H9 (cell line): ENCODE measurements around the gene APP. TPM values are rescaled to one million over a fixed set of nuclear protein-coding genes. Genes with fewer than 3 reads are reported as not detected.

Experiments
- DNase-seq: peaks from one replicate; pipeline ENCODE4 v3.0.0-alpha.2; 2017
- H2AFZ ChIP-seq: one replicate; pipeline ENCODE4 v1.6.1; 2013; ENCODE audit warnings: mild to moderate bottlenecking, low read length, control low read depth, moderate library complexity
- H2AK5ac ChIP-seq: 2 replicates; pipeline ENCODE4 v1.6.1; 2013; ENCODE audit warnings: low read length, control low read depth, mixed read lengths; ENCODE audit not compliant: insufficient read length
- H2BK120ac ChIP-seq: one replicate; pipeline ENCODE4 v1.6.1; 2013; ENCODE audit warnings: low read depth, mild to moderate bottlenecking, low read length, control low read depth, inconsistent platforms; ENCODE audit not compliant: poor library complexity, severe bottlenecking
- H2BK12ac ChIP-seq: 2 replicates; pipeline ENCODE4 v1.6.1; 2013; ENCODE audit warnings: low read length, control low read depth, mixed read lengths, low read depth; ENCODE audit not compliant: insufficient read length
- H2BK15ac ChIP-seq: 2 replicates; pipeline ENCODE4 v1.6.1; 2013; ENCODE audit warnings: low read depth, low read length, control low read depth
- H2BK20ac ChIP-seq: one replicate; pipeline ENCODE4 v1.6.1; 2013; ENCODE audit warnings: low read depth, mild to moderate bottlenecking, low read length, control low read depth, inconsistent platforms; ENCODE audit not compliant: poor library complexity, severe bottlenecking
- H2BK5ac ChIP-seq: 2 replicates; pipeline ENCODE4 v1.6.1; 2013; ENCODE audit warnings: low read length, control low read depth, mixed read lengths; ENCODE audit not compliant: insufficient read length
- H3K14ac ChIP-seq: 2 replicates; pipeline ENCODE4 v1.6.1; 2013; ENCODE audit warnings: low read length, control low read depth; ENCODE audit not compliant: insufficient read depth
- H3K18ac ChIP-seq: 2 replicates; pipeline ENCODE4 v1.6.1; 2013; ENCODE audit warnings: low read depth, mild to moderate bottlenecking, mixed read lengths, low read length, control low read depth; ENCODE audit not compliant: insufficient read length
- H3K23ac ChIP-seq: 2 replicates; pipeline ENCODE4 v1.6.1; 2013; ENCODE audit warnings: low read length, control low read depth, mixed read lengths, low read depth; ENCODE audit not compliant: insufficient read length
- H3K23me2 ChIP-seq: 2 replicates; pipeline ENCODE4 v1.6.1; 2013; ENCODE audit warnings: low read depth, mild to moderate bottlenecking, mixed read lengths, low read length, control low read depth; ENCODE audit not compliant: insufficient read length, poor library complexity, severe bottlenecking
- H3K27ac ChIP-seq: 2 replicates; pipeline ENCODE4 v1.5.1; 2013; ENCODE audit warnings: low read length, control low read depth, mixed read lengths, low read depth; ENCODE audit not compliant: insufficient read length
- H3K27me3 ChIP-seq: 2 replicates; pipeline ENCODE4 v1.6.1; 2013; ENCODE audit warnings: low read length, control low read depth, inconsistent platforms; ENCODE audit not compliant: insufficient read depth
- H3K4ac ChIP-seq: 2 replicates; pipeline ENCODE4 v1.6.1; 2013; ENCODE audit warnings: low read depth, mild to moderate bottlenecking, control low read depth, inconsistent platforms, low read length, moderate library complexity
- H3K4me1 ChIP-seq: 2 replicates; pipeline ENCODE4 v1.6.1; 2013; ENCODE audit warnings: low read length, control low read depth, inconsistent platforms; ENCODE audit not compliant: insufficient read depth
- H3K4me2 ChIP-seq: 2 replicates; pipeline ENCODE4 v1.6.1; 2013; ENCODE audit warnings: low read length, control low read depth, mixed read lengths; ENCODE audit not compliant: insufficient read length, insufficient read depth
- H3K56ac ChIP-seq: 2 replicates; pipeline ENCODE4 v1.6.1; 2013; ENCODE audit warnings: low read depth, mild to moderate bottlenecking, mixed read lengths, low read length, control low read depth; ENCODE audit not compliant: insufficient read length
- H3K79me1 ChIP-seq: 2 replicates; pipeline ENCODE4 v1.6.1; 2013; ENCODE audit warnings: low read depth, mild to moderate bottlenecking, moderate library complexity, low read length, control low read depth, inconsistent platforms; ENCODE audit not compliant: insufficient read depth, poor library complexity, severe bottlenecking
- H3K79me2 ChIP-seq: 2 replicates; pipeline ENCODE4 v1.6.1; 2013; ENCODE audit warnings: low read length, control low read depth, inconsistent platforms; ENCODE audit not compliant: insufficient read depth
- H3K9ac ChIP-seq: 2 replicates; pipeline ENCODE4 v1.6.1; 2013; ENCODE audit warnings: low read length, control low read depth, mixed read lengths; ENCODE audit not compliant: insufficient read length; ENCODE audit errors: extremely low read depth
- H3K9me3 ChIP-seq: one replicate; pipeline ENCODE4 v1.6.1; 2013; ENCODE audit warnings: low read depth, low read length, inconsistent platforms; ENCODE audit not compliant: control insufficient read depth
- H3T11ph ChIP-seq: one replicate; pipeline ENCODE4 v1.6.1; 2013; ENCODE audit warnings: mild to moderate bottlenecking, low read length, control low read depth, inconsistent platforms
- H4K20me1 ChIP-seq: one replicate; pipeline ENCODE4 v1.6.1; 2013; ENCODE audit not compliant: control insufficient read depth, insufficient read length, insufficient read depth
- H4K5ac ChIP-seq: 2 replicates; pipeline ENCODE4 v1.6.1; 2013; ENCODE audit warnings: low read depth, mild to moderate bottlenecking, mixed read lengths, low read length, control low read depth; ENCODE audit not compliant: insufficient read length
- H4K8ac ChIP-seq: replicated peaks from 2 replicates; pipeline ENCODE4 v1.6.1; 2013; ENCODE audit warnings: low read length, control low read depth, mixed read lengths, low read depth; ENCODE audit not compliant: insufficient read length
- H4K91ac ChIP-seq: 2 replicates; pipeline ENCODE4 v1.6.1; 2013; ENCODE audit warnings: low read depth, mild to moderate bottlenecking, moderate library complexity, mixed read lengths, low read length, control low read depth; ENCODE audit not compliant: insufficient read length
- H3K27ac Mint-ChIP-seq, 3 experiments: 2 replicates in 2 of 3; 3 replicates in 1 of 3; pipeline ENCODE4 v1.8.0; 2020 to 2021; ENCODE audit warnings: mixed read lengths in 3 of 3, mild to moderate bottlenecking in 1 of 3, moderate library complexity in 1 of 3
- H3K27me3 Mint-ChIP-seq: 2 replicates; pipeline ENCODE4 v1.8.0; 2021; ENCODE audit warnings: low read depth, mild to moderate bottlenecking, moderate library complexity, mixed read lengths
- H3K36me3 Mint-ChIP-seq, 3 experiments: 2 replicates in 2 of 3; 3 replicates in 1 of 3; pipeline ENCODE4 v1.8.0; 2020 to 2021; ENCODE audit warnings: low read depth in 3 of 3, mixed read lengths in 3 of 3; ENCODE audit not compliant: insufficient read depth in 1 of 3
- H3K4me1 Mint-ChIP-seq, 2 experiments: 2 replicates each; pipeline ENCODE4 v1.8.0; 2020; ENCODE audit warnings: mixed read lengths in 2 of 2
- H3K4me3 Mint-ChIP-seq, 2 experiments: 2 replicates in 1 of 2; 3 replicates in 1 of 2; pipeline ENCODE4 v1.8.0; 2020 to 2021; ENCODE audit warnings: mild to moderate bottlenecking in 2 of 2, mixed read lengths in 2 of 2, moderate library complexity in 1 of 2
- H3K9me3 Mint-ChIP-seq, 2 experiments: 2 replicates in 1 of 2; 3 replicates in 1 of 2; pipeline ENCODE4 v1.8.0; 2020; ENCODE audit warnings: mild to moderate bottlenecking in 2 of 2, mixed read lengths in 2 of 2, moderate library complexity in 1 of 2
- CTCF ChIP-seq: fragments of 200-600 bp; sonication (generic); conservative IDR thresholded peaks from 3 replicates; pipeline ENCODE4 v1.8.0; 2021; ENCODE audit warnings: antibody characterized with exemption, mild to moderate bottlenecking
- WGBS: extraction: QIAGEN DNeasy Blood & Tissue Kit; methylation state at CpG from one replicate; pipeline ENCODE4 v1.1.7; 2013; ENCODE audit warnings: missing lambda C conversion rate, low lambda C conversion rate, mixed read lengths; ENCODE audit not compliant: insufficient read length; ENCODE audit errors: extremely low coverage; 5-methylcytosine and 5-hydroxymethylcytosine counted together
- total RNA-seq: library from RNA; stranded (reverse); gene quantifications from 2 replicates; pipeline ENCODE4 v1.2.1, GENCODE V29; 2021

The APP gene
- total RNA-seq, 1 experiment from 2014 or later, result 380 TPM

- Histone ChIP-seq H3K23me2 (no peaks in the 10 kb centered on the region), H3K56ac (no peak overlapping the region), H2AFZ (no peak overlapping the region), H3K79me2 (no peaks in the 10 kb centered on the region), H4K91ac (no peak overlapping the region), H3K14ac (no peak overlapping the region), H2BK120ac (no peak overlapping the region), H3K23ac (no peak overlapping the region), H2BK12ac (no peak overlapping the region), H3K9me3 (no peaks in the 10 kb centered on the region), H4K8ac (no peak overlapping the region), H3K18ac (no peak overlapping the region), H3K79me1 (no peaks in the 10 kb centered on the region), H3K27ac (no peak overlapping the region), H3T11ph (no peak overlapping the region), H3K4me1 (no peaks in the 10 kb centered on the region), H3K27me3 (no peaks in the 10 kb centered on the region), H3K9ac (no peak overlapping the region), H2BK20ac (no peak overlapping the region), H2BK15ac (no peak overlapping the region), H3K4ac (no peak overlapping the region), H3K4me2 (no peak overlapping the region), H4K5ac (no peak overlapping the region), H2AK5ac (no peak overlapping the region), H4K20me1 (no peaks in the 10 kb centered on the region), H2BK5ac (no peak overlapping the region)
- no peak for DNase-seq
- H3K27ac Mint-ChIP-seq, result no peak overlapping the region
- peaks cover 26 to 61% (median 37%) of the 10 kb centered on the region in 3 experiments for H3K36me3 Mint-ChIP-seq
- no peak overlapping the region for H3K4me3 Mint-ChIP-seq
- no peaks in the 10 kb centered on the region for H3K9me3 Mint-ChIP-seq
- TF ChIP-seq CTCF, result no peak
- H3K4me1 Mint-ChIP-seq, result peaks cover 12 to 13% of the 10 kb centered on the region in 2 experiments
- H3K27me3 Mint-ChIP-seq, result no peaks in the 10 kb centered on the region
- no CpG with 5 or more reads among the region's 3 CpGs for WGBS
Observed at GRCh38 chr21:25907573-25908275, 262.8 kb downstream of the APP start.
